ENCODE measurements around the gene GALNT2.

GALNT2 gene

GRCh38 chr1:230031131-230031530 lies 35.9 kb upstream of the GALNT2 start:
- Histone ChIP-seq H3K27ac (ENCODE audit: low read depth, low read length) (no peak overlapping the region), H3K4me1 (ENCODE audit: control insufficient read depth in 5 of 5, insufficient read depth in 5 of 5, low read length in 5 of 5) (peaks cover 0 to 6% (median 4%) of the 10 kb centered on the region in 5 donors), H3K9me3 (ENCODE audit: control insufficient read depth in 5 of 5, low read length in 5 of 5) (peaks cover 0 to 9% (median 4%) of the 10 kb centered on the region in 5 donors), H3K4me3 (ENCODE audit: low read depth in 1 of 5, low read length in 5 of 5) (no peak overlapping the region), H3K27me3 (ENCODE audit: control insufficient read depth in 5 of 5, insufficient read depth in 4 of 5, low read length in 5 of 5) (no peaks in the 10 kb centered on the region), H3K9ac (ENCODE audit: low read length in 5 of 5) (no peak overlapping the region), H3K36me3 (ENCODE audit: control insufficient read depth in 5 of 5, insufficient read depth in 5 of 5, low read length in 5 of 5) (no peaks in the 10 kb centered on the region)

- no peaks in the 10 kb centered on the region for H3K4me1 ChIP-seq (ENCODE audit: control insufficient read depth in 5 of 5, insufficient read depth in 5 of 5, low read length in 5 of 5)
- H3K9me3 ChIP-seq (ENCODE audit: control insufficient read depth in 5 of 5, low read length in 5 of 5) = peaks cover 0 to 9% (median 7%) of the 10 kb centered on the region in 5 donors
- H3K9ac ChIP-seq (ENCODE audit: low read length in 5 of 5) = no peak overlapping the region
- H3K27me3 ChIP-seq (ENCODE audit: control insufficient read depth in 5 of 5, insufficient read depth in 4 of 5, low read length in 5 of 5) = no peaks in the 10 kb centered on the region
- H3K4me3 ChIP-seq (ENCODE audit: low read depth in 1 of 5, low read length in 5 of 5) = no peak overlapping the region
- H3K36me3 ChIP-seq (ENCODE audit: control insufficient read depth in 5 of 5, insufficient read depth in 5 of 5, low read length in 5 of 5) = no peaks in the 10 kb centered on the region
- no peak overlapping the region for H3K27ac ChIP-seq (ENCODE audit: low read depth, low read length)
Measured at GRCh38 chr1:230032516-230033281, 34.3 kb upstream of the GALNT2 start.

GRCh38 chr1:230037261-230037660 lies 29.8 kb upstream of the GALNT2 start:
- H3K36me3 ChIP-seq (ENCODE audit: control insufficient read depth in 5 of 5, insufficient read depth in 5 of 5, low read length in 5 of 5) = no peaks in the 10 kb centered on the region
- H3K9ac ChIP-seq (ENCODE audit: low read length in 5 of 5) = no peak overlapping the region
- no peak overlapping the region for H3K27ac ChIP-seq (ENCODE audit: low read depth, low read length)
- no peaks in the 10 kb centered on the region for H3K4me1 ChIP-seq (ENCODE audit: control insufficient read depth in 5 of 5, insufficient read depth in 5 of 5, low read length in 5 of 5)
- H3K4me3 ChIP-seq (ENCODE audit: low read depth in 1 of 5, low read length in 5 of 5) = no peak overlapping the region
- peaks cover 0 to 9% (median 7%) of the 10 kb centered on the region in 5 donors for H3K9me3 ChIP-seq (ENCODE audit: control insufficient read depth in 5 of 5, low read length in 5 of 5)
- no peaks in the 10 kb centered on the region for H3K27me3 ChIP-seq (ENCODE audit: control insufficient read depth in 5 of 5, insufficient read depth in 4 of 5, low read length in 5 of 5)

- no peak overlapping the region for H3K4me3 ChIP-seq (ENCODE audit: low read depth in 1 of 5, low read length in 5 of 5)
- no peak overlapping the region for H3K9ac ChIP-seq (ENCODE audit: low read length in 5 of 5)
- no peaks in the 10 kb centered on the region for H3K36me3 ChIP-seq (ENCODE audit: control insufficient read depth in 5 of 5, insufficient read depth in 5 of 5, low read length in 5 of 5)
- H3K9me3 ChIP-seq (ENCODE audit: control insufficient read depth in 5 of 5, low read length in 5 of 5) = peaks cover 0 to 7% (median 5%) of the 10 kb centered on the region in 5 donors
- H3K27ac ChIP-seq (ENCODE audit: low read depth, low read length) = no peak overlapping the region
- H3K4me1 ChIP-seq (ENCODE audit: control insufficient read depth in 5 of 5, insufficient read depth in 5 of 5, low read length in 5 of 5) = no peaks in the 10 kb centered on the region
- H3K27me3 ChIP-seq (ENCODE audit: control insufficient read depth in 5 of 5, insufficient read depth in 4 of 5, low read length in 5 of 5) = no peaks in the 10 kb centered on the region
Measured at GRCh38 chr1:230040440-230040839, 26.6 kb upstream of the GALNT2 start.

- Histone ChIP-seq H3K9ac (ENCODE audit: low read length in 5 of 5) (no peak overlapping the region), H3K27me3 (ENCODE audit: control insufficient read depth in 5 of 5, insufficient read depth in 4 of 5, low read length in 5 of 5) (no peaks in the 10 kb centered on the region), H3K36me3 (ENCODE audit: control insufficient read depth in 5 of 5, insufficient read depth in 5 of 5, low read length in 5 of 5) (no peaks in the 10 kb centered on the region), H3K9me3 (ENCODE audit: control insufficient read depth in 5 of 5, low read length in 5 of 5) (no peaks in the 10 kb centered on the region), H3K27ac (ENCODE audit: low read depth, low read length) (no peak overlapping the region), H3K4me3 (ENCODE audit: low read depth in 1 of 5, low read length in 5 of 5) (no peak overlapping the region), H3K4me1 (ENCODE audit: control insufficient read depth in 5 of 5, insufficient read depth in 5 of 5, low read length in 5 of 5) (no peaks in the 10 kb centered on the region)
Measured at GRCh38 chr1:230043081-230043480, 24.0 kb upstream of the GALNT2 start.

GRCh38 chr1:230044729-230045128 lies 22.3 kb upstream of the GALNT2 start:
- Histone ChIP-seq H3K9me3 (ENCODE audit: control insufficient read depth in 5 of 5, low read length in 5 of 5) (peaks cover 0 to 2% (median 0%) of the 10 kb centered on the region in 5 donors), H3K27me3 (ENCODE audit: control insufficient read depth in 5 of 5, insufficient read depth in 4 of 5, low read length in 5 of 5) (no peaks in the 10 kb centered on the region), H3K4me3 (ENCODE audit: low read depth in 1 of 5, low read length in 5 of 5) (no peak overlapping the region), H3K4me1 (ENCODE audit: control insufficient read depth in 5 of 5, insufficient read depth in 5 of 5, low read length in 5 of 5) (no peaks in the 10 kb centered on the region), H3K9ac (ENCODE audit: low read length in 5 of 5) (no peak overlapping the region), H3K27ac (ENCODE audit: low read depth, low read length) (no peak overlapping the region), H3K36me3 (ENCODE audit: control insufficient read depth in 5 of 5, insufficient read depth in 5 of 5, low read length in 5 of 5) (no peaks in the 10 kb centered on the region)

- Histone ChIP-seq H3K4me3 (ENCODE audit: low read depth in 1 of 5, low read length in 5 of 5) (no peak overlapping the region), H3K9me3 (ENCODE audit: control insufficient read depth in 5 of 5, low read length in 5 of 5) (peaks cover 0 to 2% (median 0%) of the 10 kb centered on the region in 5 donors), H3K9ac (ENCODE audit: low read length in 5 of 5) (no peak overlapping the region), H3K4me1 (ENCODE audit: control insufficient read depth in 5 of 5, insufficient read depth in 5 of 5, low read length in 5 of 5) (no peaks in the 10 kb centered on the region), H3K27me3 (ENCODE audit: control insufficient read depth in 5 of 5, insufficient read depth in 4 of 5, low read length in 5 of 5) (peaks cover 0 to 4% (median 0%) of the 10 kb centered on the region in 5 donors), H3K27ac (ENCODE audit: low read depth, low read length) (no peak overlapping the region), H3K36me3 (ENCODE audit: control insufficient read depth in 5 of 5, insufficient read depth in 5 of 5, low read length in 5 of 5) (no peaks in the 10 kb centered on the region)
Measured at GRCh38 chr1:230047114-230047865, 19.7 kb upstream of the GALNT2 start.

- no peaks in the 10 kb centered on the region for H3K36me3 ChIP-seq (ENCODE audit: control insufficient read depth in 5 of 5, insufficient read depth in 5 of 5, low read length in 5 of 5)
- H3K4me1 ChIP-seq (ENCODE audit: control insufficient read depth in 5 of 5, insufficient read depth in 5 of 5, low read length in 5 of 5) = no peaks in the 10 kb centered on the region
- peaks cover 0 to 2% (median 0%) of the 10 kb centered on the region in 5 donors for H3K9me3 ChIP-seq (ENCODE audit: control insufficient read depth in 5 of 5, low read length in 5 of 5)
- no peak overlapping the region for H3K4me3 ChIP-seq (ENCODE audit: low read depth in 1 of 5, low read length in 5 of 5)
- H3K27me3 ChIP-seq (ENCODE audit: control insufficient read depth in 5 of 5, insufficient read depth in 4 of 5, low read length in 5 of 5) = peaks cover 0 to 4% (median 0%) of the 10 kb centered on the region in 5 donors
- no peak overlapping the region for H3K9ac ChIP-seq (ENCODE audit: low read length in 5 of 5)
- no peak overlapping the region for H3K27ac ChIP-seq (ENCODE audit: low read depth, low read length)
Measured at GRCh38 chr1:230048322-230048721, 18.7 kb upstream of the GALNT2 start.

GRCh38 chr1:230048922-230049321 lies 18.1 kb upstream of the GALNT2 start:
- peaks cover 0 to 4% (median 0%) of the 10 kb centered on the region in 5 donors for H3K27me3 ChIP-seq (ENCODE audit: control insufficient read depth in 5 of 5, insufficient read depth in 4 of 5, low read length in 5 of 5)
- no peaks in the 10 kb centered on the region for H3K4me1 ChIP-seq (ENCODE audit: control insufficient read depth in 5 of 5, insufficient read depth in 5 of 5, low read length in 5 of 5)
- no peak overlapping the region for H3K9ac ChIP-seq (ENCODE audit: low read length in 5 of 5)
- peaks cover 0 to 2% (median 0%) of the 10 kb centered on the region in 5 donors for H3K9me3 ChIP-seq (ENCODE audit: control insufficient read depth in 5 of 5, low read length in 5 of 5)
- no peaks in the 10 kb centered on the region for H3K36me3 ChIP-seq (ENCODE audit: control insufficient read depth in 5 of 5, insufficient read depth in 5 of 5, low read length in 5 of 5)
- no peak overlapping the region for H3K4me3 ChIP-seq (ENCODE audit: low read depth in 1 of 5, low read length in 5 of 5)
- H3K27ac ChIP-seq (ENCODE audit: low read depth, low read length) = no peak overlapping the region

- H3K36me3 ChIP-seq (ENCODE audit: control insufficient read depth in 5 of 5, insufficient read depth in 5 of 5, low read length in 5 of 5) = no peaks in the 10 kb centered on the region
- peaks cover 0 to 2% (median 0%) of the 10 kb centered on the region in 5 donors for H3K9me3 ChIP-seq (ENCODE audit: control insufficient read depth in 5 of 5, low read length in 5 of 5)
- peaks cover 0 to 4% (median 0%) of the 10 kb centered on the region in 5 donors for H3K27me3 ChIP-seq (ENCODE audit: control insufficient read depth in 5 of 5, insufficient read depth in 4 of 5, low read length in 5 of 5)
Measured at GRCh38 chr1:230049731-230050130, 17.3 kb upstream of the GALNT2 start.

More at GRCh38 chr1:230049731-230050130, 17.3 kb upstream of the GALNT2 start:
- H3K9ac ChIP-seq (ENCODE audit: low read length in 5 of 5) = no peak overlapping the region
- no peaks in the 10 kb centered on the region for H3K4me1 ChIP-seq (ENCODE audit: control insufficient read depth in 5 of 5, insufficient read depth in 5 of 5, low read length in 5 of 5)
- H3K4me3 ChIP-seq (ENCODE audit: low read depth in 1 of 5, low read length in 5 of 5) = no peak overlapping the region
- H3K27ac ChIP-seq (ENCODE audit: low read depth, low read length) = no peak overlapping the region

Data from subcutaneous abdominal adipose tissue (tissue), 5 donors.